ENCODE results near the gene DUSP2.

Gene DUSP2

GRCh38 chr2:96171831-96172230 lies 26.6 kb upstream of the DUSP2 start:
- DNase-seq (ENCODE audit: extremely low read depth, low read depth): no peak
- no peak for TF ChIP-seq CTCF (IDR thresholded peaks at IDR 0.05; ENCODE audit: low read depth, low read length)

DNA sequence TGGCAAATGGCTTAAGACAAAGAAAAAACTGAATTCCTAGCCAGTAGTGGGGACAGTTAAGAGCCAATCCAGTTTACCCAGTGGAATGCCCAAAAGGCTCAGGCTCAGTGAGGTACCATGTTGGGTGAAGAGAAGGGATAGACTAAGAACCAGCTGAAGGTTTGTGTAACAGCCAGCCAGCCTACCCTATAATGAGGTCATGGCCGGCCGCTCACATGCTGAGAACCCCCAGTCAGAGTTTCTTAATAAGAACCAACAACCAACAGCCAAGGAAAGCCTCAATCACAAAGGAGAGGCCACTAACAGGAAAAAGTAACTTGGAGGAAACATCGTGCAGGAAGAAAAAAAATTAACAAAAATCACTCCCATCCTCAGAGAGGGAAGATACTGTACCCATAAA lies 25.4 kb upstream of the DUSP2 start:
- TF ChIP-seq CTCF (IDR thresholded peaks at IDR 0.05; ENCODE audit: low read depth, low read length): no peak
- no peak for DNase-seq (ENCODE audit: extremely low read depth, low read depth)

DNA sequence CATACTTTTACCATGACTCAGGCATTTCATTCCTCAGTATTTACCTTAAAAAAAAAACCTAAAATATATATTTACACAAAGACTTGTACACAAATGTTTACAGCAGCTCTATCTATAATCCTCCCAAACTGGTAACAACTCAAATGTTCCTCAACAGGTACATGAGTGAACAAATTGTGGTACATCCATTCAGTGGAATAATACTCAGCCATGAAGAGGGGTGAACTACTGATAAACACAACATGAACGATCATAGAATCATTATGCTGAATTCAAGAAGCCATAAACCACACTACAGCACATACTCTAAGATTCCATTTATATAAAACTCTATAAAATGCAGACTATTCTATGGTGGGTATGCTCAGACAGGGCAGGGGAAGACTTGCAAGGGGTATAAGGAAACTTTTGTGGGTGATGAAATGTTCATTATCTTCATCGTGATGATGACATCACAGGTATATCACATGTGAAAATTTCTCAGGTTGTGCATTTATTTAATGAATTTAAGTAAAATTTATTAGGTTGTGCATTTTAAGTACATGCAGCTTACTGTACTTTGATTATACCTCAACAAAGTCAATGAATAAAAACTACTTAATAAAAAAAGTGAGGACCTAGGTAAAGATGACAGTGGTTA lies 24.7 kb upstream of the DUSP2 start:
- DNase-seq (ENCODE audit: extremely low read depth, low read depth): no peak
- no peak for TF ChIP-seq CTCF (IDR thresholded peaks at IDR 0.05; ENCODE audit: low read depth, low read length)

DNA sequence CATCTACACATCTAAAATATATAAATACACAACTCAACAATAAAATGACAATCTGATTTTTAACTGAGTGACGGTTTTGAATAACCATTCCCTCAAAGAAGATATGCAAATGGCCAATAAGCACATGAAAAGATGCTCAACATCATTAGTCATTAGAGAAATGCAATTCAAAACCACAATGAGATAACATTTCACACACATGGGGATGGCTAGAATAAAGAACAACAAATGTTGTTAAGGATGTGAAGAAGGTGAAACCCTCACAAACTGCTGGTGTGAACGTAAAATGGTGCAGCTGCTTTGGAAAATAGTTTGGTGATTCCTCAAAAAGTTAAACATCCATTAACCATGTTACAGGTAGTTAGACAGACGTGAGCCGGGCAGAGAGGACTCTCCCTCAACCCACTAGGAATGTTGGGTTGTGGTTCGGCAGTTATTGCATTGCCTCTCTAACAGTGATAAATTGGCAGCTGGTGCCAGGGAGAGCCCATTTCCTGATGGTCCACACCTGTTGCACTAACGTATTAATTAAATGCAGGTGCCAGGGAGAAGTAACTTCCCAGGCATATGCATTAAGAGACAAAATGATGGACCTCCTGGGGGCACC lies 22.3 kb upstream of the DUSP2 start:
- no peak for TF ChIP-seq CTCF (IDR thresholded peaks at IDR 0.05; ENCODE audit: low read depth, low read length)
- no peak for DNase-seq (ENCODE audit: extremely low read depth, low read depth)

- TF ChIP-seq CTCF (IDR thresholded peaks at IDR 0.05; ENCODE audit: low read depth, low read length): no peak
- DNase-seq (ENCODE audit: extremely low read depth, low read depth): no peak
Observed at GRCh38 chr2:96164459-96165184, 19.4 kb upstream of the DUSP2 start.

DNA sequence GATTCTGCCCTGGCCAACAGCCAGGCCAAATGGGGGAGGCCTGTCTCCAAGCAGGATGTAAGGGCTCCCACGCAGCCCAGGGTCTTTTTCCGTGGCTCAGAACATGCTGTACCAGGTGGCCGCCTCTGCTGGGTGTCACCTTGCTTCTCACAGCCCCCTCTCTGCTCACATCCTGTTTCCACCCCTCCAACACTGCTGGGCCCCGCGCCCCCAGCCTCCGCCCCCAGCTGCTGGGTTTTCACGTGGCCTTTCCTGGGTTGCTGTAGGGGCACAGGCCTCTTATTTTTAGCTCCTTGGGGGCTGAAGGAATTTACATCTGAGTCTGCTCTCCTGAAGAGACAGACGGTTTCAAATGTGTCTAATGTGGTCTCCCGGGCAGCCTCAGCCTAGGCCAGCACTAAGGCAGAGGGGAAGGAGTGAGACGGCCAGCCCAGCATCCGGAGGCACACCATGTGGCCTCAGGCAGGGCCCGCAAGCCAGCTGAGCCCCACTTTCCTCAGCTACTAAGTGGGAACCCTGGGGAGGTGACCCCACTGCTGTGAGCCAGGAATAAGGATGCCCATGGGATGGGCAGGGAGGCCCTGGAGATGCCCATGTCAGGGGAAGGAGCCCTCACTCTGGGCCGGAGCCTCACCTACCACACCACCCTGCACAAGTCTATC lies 18.7 kb upstream of the DUSP2 start:
- TF ChIP-seq CTCF (IDR thresholded peaks at IDR 0.05; ENCODE audit: low read depth, low read length): no peak
- DNase-seq (ENCODE audit: extremely low read depth, low read depth): no peak

DNA sequence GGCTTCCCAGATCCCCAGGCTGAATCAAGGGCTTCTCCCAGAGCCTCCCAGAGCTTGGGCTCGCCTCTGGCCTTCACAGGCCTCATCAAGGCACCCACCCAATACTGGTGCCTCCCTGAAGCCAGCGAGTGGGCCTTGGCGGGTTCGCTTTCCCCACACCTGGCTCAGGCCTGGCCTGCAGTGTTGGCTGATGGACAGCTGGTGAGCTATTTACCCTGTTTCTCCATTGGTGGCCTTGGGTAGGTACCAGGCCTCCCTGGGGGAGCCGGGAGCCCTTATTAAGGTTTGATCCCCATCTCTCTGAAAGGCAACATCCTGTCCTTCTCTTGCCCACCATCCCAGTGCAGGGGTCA lies 18.2 kb upstream of the DUSP2 start:
- TF ChIP-seq CTCF (IDR thresholded peaks at IDR 0.05; ENCODE audit: low read depth, low read length): no peak

More for the DNA sequence above, 18.2 kb upstream of the DUSP2 start:
- no peak for DNase-seq (ENCODE audit: extremely low read depth, low read depth)
